GM10266 (cell line): ENCODE measurements around the gene RGS6.

ENCODE experiments used
- DNase-seq: peaks from one replicate; pipeline ENCODE4 v3.0.0; 2012; ENCODE audit errors: extremely low spot score
- TF ChIP-seq, protein P1 (sequence below): IDR thresholded peaks from 2 replicates; pipeline ENCODE4 v1.5.1; 2012; ENCODE audit warnings: mild to moderate bottlenecking, low read depth; ENCODE audit not compliant: control insufficient read depth, insufficient read depth; ENCODE audit errors: missing control alignments

Gene RGS6

DNA sequence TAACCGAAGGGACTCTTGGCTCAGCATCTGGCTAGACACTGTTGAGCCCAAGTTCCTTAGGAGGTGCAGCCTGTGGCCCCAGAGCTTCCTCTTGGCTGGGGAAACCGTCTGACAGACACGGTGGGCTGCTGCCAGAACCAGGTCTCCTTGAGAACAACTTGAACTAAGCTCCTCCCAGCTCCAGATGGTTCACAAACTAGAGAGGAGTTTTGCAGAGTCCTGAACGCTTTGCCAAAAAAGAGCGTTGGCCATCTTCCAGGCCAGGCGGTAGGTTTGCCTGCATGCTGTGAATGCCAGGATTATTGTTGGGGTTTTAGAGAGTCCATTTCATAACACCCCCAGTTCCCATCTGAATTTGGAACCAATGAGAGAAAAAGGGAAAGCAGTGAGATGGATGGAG lies 399.8 kb downstream of the RGS6 start:
- DNase-seq = no peak
- TF ChIP-seq, protein P1, sequence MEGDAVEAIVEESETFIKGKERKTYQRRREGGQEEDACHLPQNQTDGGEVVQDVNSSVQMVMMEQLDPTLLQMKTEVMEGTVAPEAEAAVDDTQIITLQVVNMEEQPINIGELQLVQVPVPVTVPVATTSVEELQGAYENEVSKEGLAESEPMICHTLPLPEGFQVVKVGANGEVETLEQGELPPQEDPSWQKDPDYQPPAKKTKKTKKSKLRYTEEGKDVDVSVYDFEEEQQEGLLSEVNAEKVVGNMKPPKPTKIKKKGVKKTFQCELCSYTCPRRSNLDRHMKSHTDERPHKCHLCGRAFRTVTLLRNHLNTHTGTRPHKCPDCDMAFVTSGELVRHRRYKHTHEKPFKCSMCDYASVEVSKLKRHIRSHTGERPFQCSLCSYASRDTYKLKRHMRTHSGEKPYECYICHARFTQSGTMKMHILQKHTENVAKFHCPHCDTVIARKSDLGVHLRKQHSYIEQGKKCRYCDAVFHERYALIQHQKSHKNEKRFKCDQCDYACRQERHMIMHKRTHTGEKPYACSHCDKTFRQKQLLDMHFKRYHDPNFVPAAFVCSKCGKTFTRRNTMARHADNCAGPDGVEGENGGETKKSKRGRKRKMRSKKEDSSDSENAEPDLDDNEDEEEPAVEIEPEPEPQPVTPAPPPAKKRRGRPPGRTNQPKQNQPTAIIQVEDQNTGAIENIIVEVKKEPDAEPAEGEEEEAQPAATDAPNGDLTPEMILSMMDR = no peak

DNA sequence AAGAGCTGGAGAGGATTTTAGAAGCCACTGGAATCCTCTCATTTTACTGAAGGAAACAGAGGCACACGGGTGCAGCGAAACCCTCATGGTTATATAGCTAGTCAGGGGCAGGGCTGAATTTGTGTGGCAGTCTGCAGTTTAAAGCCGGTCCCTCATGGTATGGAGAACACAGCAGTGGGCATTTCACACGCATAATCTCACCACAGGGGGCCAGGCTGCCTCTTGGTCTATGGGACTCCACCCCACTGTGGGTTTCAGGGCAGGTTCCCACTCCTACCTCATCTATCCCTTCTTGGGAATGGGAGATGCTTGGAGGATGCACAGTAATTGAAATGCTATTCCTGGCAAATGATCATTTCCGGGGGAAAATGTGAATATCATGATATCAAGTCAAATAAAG lies 400.6 kb downstream of the RGS6 start:
- no peak for DNase-seq
- TF ChIP-seq, protein P1 = no peak

DNA sequence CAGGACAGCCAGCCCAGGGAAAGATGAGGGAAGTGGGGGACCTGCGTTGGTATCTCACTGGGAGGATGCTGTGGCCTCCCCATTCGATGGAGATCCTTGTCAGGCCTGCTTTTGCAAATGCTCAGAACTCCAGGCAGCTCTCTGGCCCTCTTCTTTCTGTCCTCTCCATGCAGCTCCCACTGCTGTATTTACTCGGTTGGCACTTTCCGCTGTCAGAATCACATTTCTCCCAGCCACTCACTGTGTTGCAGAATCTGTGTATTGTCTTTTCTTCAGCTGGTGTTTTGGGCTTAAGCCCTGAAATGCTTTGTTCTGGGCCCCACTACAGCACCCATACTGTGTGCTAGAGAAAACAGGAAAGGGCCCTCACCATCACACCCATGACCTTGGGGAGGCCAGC lies 401.1 kb downstream of the RGS6 start:
- DNase-seq = no peak
- TF ChIP-seq, protein P1 = no peak

DNA sequence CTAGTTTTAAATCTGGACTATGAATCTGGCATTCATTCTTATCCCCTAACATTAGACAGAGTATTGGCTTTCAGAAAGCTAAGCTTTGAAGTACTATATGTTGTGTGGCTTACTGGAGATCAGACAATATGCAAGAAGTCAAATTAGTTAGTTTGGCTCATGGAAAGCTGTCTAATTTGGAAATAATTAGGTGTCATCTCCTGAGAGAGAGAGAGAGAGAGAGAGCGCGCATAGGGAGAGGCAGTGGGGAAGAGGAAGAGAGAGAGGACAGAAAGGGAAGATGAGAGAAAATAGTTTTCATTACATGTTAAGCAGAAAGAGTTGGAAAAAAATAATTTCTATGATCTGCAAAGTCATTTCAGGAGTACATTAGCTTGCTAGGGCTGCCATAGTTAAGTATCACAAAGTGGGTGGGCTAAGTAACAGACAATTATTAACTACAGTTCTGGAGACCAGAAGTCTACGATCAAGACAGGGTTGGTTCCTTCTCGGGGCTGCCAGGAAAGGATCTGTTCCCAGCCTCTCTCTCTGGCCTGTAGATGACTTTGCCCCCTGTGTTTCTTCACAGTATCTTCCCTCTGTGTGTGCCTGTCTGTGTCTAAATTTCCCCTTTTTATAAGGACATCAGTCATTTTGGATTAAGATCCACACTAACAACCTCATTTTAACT lies 404.2 kb downstream of the RGS6 start:
- DNase-seq = no peak
- TF ChIP-seq, protein P1 = no peak

DNA sequence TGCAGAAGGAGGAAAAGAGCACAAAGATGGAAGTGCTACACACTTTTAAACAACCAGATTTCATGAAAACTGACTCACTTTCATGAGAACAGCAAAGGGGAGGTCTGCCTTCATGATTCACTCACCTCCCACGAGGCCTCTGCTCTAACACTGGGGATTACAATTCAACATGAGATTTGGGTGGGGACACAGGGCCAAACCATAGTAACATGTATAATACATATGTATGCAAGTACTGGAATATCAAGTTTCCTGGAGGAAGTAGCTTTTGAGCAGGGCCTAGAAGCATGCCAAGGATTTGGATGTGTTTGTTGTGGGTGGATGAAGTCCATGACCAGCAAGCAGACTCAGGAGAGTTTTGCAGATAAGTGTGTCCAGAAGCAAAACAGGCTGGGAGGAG lies 409.0 kb downstream of the RGS6 start:
- DNase-seq = no peak
- TF ChIP-seq, protein P1 = no peak

DNA sequence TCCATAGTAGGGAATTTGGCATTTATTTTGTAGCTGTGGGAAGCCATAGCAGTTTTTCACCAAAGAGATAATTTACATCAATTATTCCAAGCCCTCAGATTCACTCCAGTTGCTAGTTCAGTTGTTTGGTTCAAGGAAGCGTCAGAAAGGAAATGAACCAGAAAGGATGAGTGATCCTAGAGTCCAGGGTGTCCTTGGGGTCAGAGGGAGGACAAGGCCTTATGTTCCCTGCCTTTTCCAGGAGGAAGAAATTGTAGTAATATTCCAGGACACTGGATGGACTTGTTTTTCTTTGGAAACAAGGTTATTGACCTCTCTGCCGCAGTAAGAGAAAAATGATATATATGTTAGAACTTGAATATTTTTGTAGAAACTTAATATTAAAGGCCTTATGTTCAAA lies 409.5 kb downstream of the RGS6 start:
- TF ChIP-seq, protein P1 = no peak
- DNase-seq = no peak

DNA sequence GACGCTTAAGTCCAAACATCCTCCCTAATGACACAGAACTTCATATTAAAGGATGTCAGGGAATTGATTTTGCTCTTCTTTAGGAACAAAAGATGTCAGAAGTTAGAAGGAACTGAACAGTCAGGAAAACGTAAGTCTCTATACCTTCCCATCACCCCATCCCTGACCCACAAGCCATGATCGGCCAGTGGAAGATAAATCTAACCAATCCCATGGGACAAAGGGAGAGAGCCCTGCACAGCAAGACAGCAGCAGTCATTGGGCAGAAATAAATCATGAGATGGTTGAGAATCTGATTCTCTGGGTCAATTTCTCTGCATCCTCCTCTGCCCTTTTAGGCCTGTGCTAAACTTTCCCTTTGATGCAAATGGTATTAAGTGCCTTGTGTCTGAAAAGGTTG lies 414.9 kb downstream of the RGS6 start:
- TF ChIP-seq, protein P1 = no peak
- DNase-seq = no peak
